Activated T-helper 17 cell treated with anti-CD3 and anti-CD28 coated beads, Interleukin-2, amount 50 U/mL, for 72 hours (primary cell): ENCODE measurements around the gene POLDIP2. TPM values are rescaled to one million over a fixed set of nuclear protein-coding genes. Genes with fewer than 3 reads are reported as not detected.

Experiments
- ATAC-seq: fragments of 150-1000 bp; cut with Tn5 transposase; replicated peaks from 2 replicates; pipeline ENCODE4 v1.10.0; 2021; ENCODE audit warnings: mild to moderate bottlenecking, moderate library complexity
- H3K27ac Mint-ChIP-seq: one replicate; pipeline ENCODE4 v1.8.0; 2022; ENCODE audit warnings: mixed read lengths
- H3K27me3 Mint-ChIP-seq: one replicate; pipeline ENCODE4 v1.8.0; 2022; ENCODE audit warnings: mixed read lengths
- H3K36me3 Mint-ChIP-seq: one replicate; pipeline ENCODE4 v1.8.0; 2022; ENCODE audit warnings: low read depth, mild to moderate bottlenecking, mixed read lengths
- H3K4me1 Mint-ChIP-seq: one replicate; pipeline ENCODE4 v1.8.0; 2022; ENCODE audit warnings: mixed read lengths
- H3K4me3 Mint-ChIP-seq: one replicate; pipeline ENCODE4 v1.8.0; 2022; ENCODE audit warnings: mild to moderate bottlenecking, mixed read lengths
- H3K9me3 Mint-ChIP-seq: one replicate; pipeline ENCODE4 v1.8.0; 2022; ENCODE audit warnings: mixed read lengths
- total RNA-seq, 2 donors: library from RNA; stranded (reverse); gene quantifications; one replicate each; pipeline ENCODE4 v1.2.3, GENCODE V29; 2022

POLDIP2 gene
- total RNA-seq, 2 donors from 2014 or later, result 48.9 to 109 TPM

DNA sequence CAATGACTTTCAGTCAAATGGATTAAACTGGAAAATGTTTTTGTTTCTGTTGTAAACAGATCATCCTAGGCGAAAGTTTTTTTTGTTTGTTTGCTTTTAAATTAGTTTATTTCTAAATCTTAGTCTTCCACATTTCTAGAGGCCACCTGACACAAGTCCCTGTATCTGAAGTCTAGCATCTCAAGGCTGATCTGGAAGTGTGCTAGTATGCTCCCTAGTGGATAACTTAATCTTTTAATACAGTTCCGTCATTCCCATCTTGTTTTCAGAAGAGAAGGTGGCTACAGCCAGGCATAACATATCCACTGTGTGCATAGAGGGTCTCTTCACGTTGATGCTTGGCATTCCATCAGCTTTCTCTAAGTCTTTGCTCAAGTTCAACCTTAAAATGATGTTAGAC lies 29.6 kb downstream of the POLDIP2 start:
- Mint-ChIP-seq H3K4me3 (peak overlapping the region; percentile 60), H3K27me3 (no peaks in the 10 kb centered on the region), H3K9me3 (no peaks in the 10 kb centered on the region), H3K27ac (peak overlapping the region; percentile 88), H3K4me1 (peaks cover 20% of the 10 kb centered on the region), H3K36me3 (peaks cover 64% of the 10 kb centered on the region)
- ATAC-seq, result no peak

- peaks cover 66% of the 10 kb centered on the region for H3K36me3 Mint-ChIP-seq
- H3K27me3 Mint-ChIP-seq, result no peaks in the 10 kb centered on the region
- peak overlapping the region; percentile 60 for H3K4me3 Mint-ChIP-seq
- H3K9me3 Mint-ChIP-seq, result no peaks in the 10 kb centered on the region
- ATAC-seq, result peak; percentile 100
- peak overlapping the region; percentile 88 for H3K27ac Mint-ChIP-seq
- peaks cover 16% of the 10 kb centered on the region for H3K4me1 Mint-ChIP-seq
These were observed 30.2 kb downstream of the POLDIP2 start for GRCh38 chr17:28327031-28327607.

GRCh38 chr17:28326114-28326513 lies 31.2 kb downstream of the POLDIP2 start:
- Mint-ChIP-seq H3K4me3 (no peak overlapping the region), H3K4me1 (peaks cover 18% of the 10 kb centered on the region), H3K27me3 (no peaks in the 10 kb centered on the region), H3K27ac (peak overlapping the region; percentile 88), H3K9me3 (no peaks in the 10 kb centered on the region), H3K36me3 (peaks cover 63% of the 10 kb centered on the region)
- ATAC-seq, result no peak

DNA sequence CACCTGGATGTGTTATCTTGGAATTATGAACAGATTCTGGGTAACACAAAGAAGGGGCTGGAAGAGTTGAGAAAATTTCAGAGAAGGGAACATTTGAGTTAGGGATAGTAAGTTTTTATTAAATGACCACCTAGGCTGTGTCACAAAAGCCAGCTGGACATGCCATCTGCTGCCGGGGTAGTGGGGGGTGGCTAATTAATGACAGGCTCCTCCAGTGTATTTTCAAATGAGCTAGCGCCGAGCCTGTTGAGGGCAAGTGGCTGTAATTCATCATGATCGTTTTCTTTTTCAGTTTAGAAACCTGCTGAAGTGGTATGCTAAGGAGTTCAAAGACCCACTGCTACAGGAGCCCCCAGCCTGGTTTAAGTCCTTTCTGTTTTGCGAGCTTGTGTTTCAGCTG lies 32.1 kb downstream of the POLDIP2 start:
- no peak overlapping the region for H3K4me3 Mint-ChIP-seq
- no peaks in the 10 kb centered on the region for H3K27me3 Mint-ChIP-seq
- peaks cover 27% of the 10 kb centered on the region for H3K4me1 Mint-ChIP-seq
- no peak for ATAC-seq
- H3K36me3 Mint-ChIP-seq, result peaks cover 69% of the 10 kb centered on the region
- H3K27ac Mint-ChIP-seq, result no peak overlapping the region
- no peaks in the 10 kb centered on the region for H3K9me3 Mint-ChIP-seq

DNA sequence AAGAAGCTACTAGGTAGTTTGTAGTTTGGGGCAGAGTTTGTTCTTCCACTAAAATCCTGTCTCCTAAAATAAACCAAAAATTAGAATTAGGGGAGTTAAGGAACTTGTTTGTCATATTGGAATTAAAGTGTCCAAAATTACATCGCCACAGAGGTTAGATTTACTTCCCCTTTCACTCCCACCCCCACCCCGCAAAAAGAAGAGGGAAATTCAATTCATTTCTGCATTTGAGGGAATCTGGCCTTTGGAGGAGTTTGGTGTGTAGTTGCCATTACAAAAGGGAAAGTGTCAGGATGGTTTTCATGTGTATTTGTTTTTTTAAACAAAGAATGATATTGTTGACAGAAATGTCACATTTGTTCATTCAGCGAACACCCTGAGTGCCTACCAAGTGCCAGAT lies 32.5 kb downstream of the POLDIP2 start:
- no peak for ATAC-seq
- H3K27me3 Mint-ChIP-seq, result no peaks in the 10 kb centered on the region
- peaks cover 31% of the 10 kb centered on the region for H3K4me1 Mint-ChIP-seq
- no peak overlapping the region for H3K27ac Mint-ChIP-seq
- H3K9me3 Mint-ChIP-seq, result no peaks in the 10 kb centered on the region
- peaks cover 73% of the 10 kb centered on the region for H3K36me3 Mint-ChIP-seq
- no peak overlapping the region for H3K4me3 Mint-ChIP-seq

- H3K27ac Mint-ChIP-seq, result no peak overlapping the region
- H3K9me3 Mint-ChIP-seq, result no peaks in the 10 kb centered on the region
- H3K27me3 Mint-ChIP-seq, result no peaks in the 10 kb centered on the region
- no peak for ATAC-seq
- H3K4me3 Mint-ChIP-seq, result no peak overlapping the region
- H3K36me3 Mint-ChIP-seq, result peaks cover 69% of the 10 kb centered on the region
- H3K4me1 Mint-ChIP-seq, result peaks cover 32% of the 10 kb centered on the region
These were observed 33.0 kb downstream of the POLDIP2 start for GRCh38 chr17:28324267-28324745.

- H3K4me3 Mint-ChIP-seq, result peak overlapping the region; percentile 89
- peaks cover 24% of the 10 kb centered on the region for H3K4me1 Mint-ChIP-seq
- no peak for ATAC-seq
- no peaks in the 10 kb centered on the region for H3K27me3 Mint-ChIP-seq
- H3K27ac Mint-ChIP-seq, result peak overlapping the region; percentile 79
- H3K36me3 Mint-ChIP-seq, result peaks cover 30% of the 10 kb centered on the region
- H3K9me3 Mint-ChIP-seq, result no peaks in the 10 kb centered on the region
These were observed 36.9 kb downstream of the POLDIP2 start for GRCh38 chr17:28320215-28321061.

- no peak for ATAC-seq
- peak overlapping the region; percentile 89 for H3K4me3 Mint-ChIP-seq
- H3K4me1 Mint-ChIP-seq, result peaks cover 24% of the 10 kb centered on the region
- H3K9me3 Mint-ChIP-seq, result no peaks in the 10 kb centered on the region
- H3K36me3 Mint-ChIP-seq, result peaks cover 24% of the 10 kb centered on the region
- H3K27me3 Mint-ChIP-seq, result no peaks in the 10 kb centered on the region
- peak overlapping the region; percentile 79 for H3K27ac Mint-ChIP-seq
These were observed 37.8 kb downstream of the POLDIP2 start for GRCh38 chr17:28319598-28319935.

GRCh38 chr17:28318759-28319597 lies 38.3 kb downstream of the POLDIP2 start, which contains the start of gene TMEM97:
TSS of gene TMEM97 (plus strand) at chr17:28319200. CDS start at chr17:28319240, 40 bp downstream.
- H3K27me3 Mint-ChIP-seq, result no peaks in the 10 kb centered on the region
- peak within 1 kb of the TSS; percentile 79 for H3K27ac Mint-ChIP-seq
- peaks cover 24% of the 10 kb centered on the region for H3K4me1 Mint-ChIP-seq
- ATAC-seq, result peak; percentile 99
- H3K9me3 Mint-ChIP-seq, result no peaks in the 10 kb centered on the region
- peak within 1 kb of the TSS; percentile 89 for H3K4me3 Mint-ChIP-seq
- peaks cover 24% of the 10 kb centered on the region for H3K36me3 Mint-ChIP-seq

DNA sequence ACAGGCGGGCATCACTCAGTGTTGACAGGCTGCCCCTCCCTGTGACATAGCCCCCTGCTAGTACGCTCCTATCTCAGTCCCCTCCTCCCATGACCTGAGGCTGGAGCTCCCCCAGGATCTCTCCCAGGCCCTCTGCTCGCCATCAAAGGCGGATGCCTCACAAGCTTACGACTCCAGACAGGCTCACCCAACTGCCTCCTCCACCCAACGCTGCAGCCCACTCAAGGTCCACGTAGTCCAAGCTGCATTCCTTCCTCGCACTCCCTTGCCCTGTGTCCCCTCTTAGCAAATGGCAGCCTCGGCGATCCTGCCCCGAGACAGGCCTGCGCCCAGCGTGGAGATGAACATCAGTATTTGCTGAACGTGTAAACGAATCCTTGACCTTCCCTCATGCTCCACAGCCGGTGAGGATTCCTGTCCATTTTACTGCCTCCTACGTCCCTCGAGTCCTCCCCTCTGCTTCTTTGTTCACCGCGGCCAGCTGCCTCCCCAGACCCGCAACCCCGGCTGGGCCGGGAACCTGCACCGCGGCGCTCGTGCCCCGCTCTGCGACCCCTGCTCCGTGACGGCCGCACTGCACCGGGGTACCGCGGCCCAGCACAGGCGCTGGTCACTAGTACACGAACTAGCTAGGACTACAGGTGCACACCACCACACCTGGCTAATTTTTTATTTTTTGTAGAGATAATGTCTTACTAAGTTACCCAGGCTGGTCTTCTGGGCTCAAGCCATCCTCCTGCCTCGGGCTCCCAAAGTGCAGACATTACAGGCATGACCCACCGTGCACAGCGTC lies 39.2 kb downstream of the POLDIP2 start:
- peak overlapping the region; percentile 79 for H3K27ac Mint-ChIP-seq
- H3K4me3 Mint-ChIP-seq, result peak overlapping the region; percentile 89
- ATAC-seq, result no peak
- H3K27me3 Mint-ChIP-seq, result no peaks in the 10 kb centered on the region
- H3K36me3 Mint-ChIP-seq, result peaks cover 24% of the 10 kb centered on the region
- peaks cover 24% of the 10 kb centered on the region for H3K4me1 Mint-ChIP-seq
- H3K9me3 Mint-ChIP-seq, result no peaks in the 10 kb centered on the region

- no peak for ATAC-seq
- H3K27ac Mint-ChIP-seq, result no peak overlapping the region
These were observed 40.0 kb downstream of the POLDIP2 start for GRCh38 chr17:28317099-28317965.

DNA sequence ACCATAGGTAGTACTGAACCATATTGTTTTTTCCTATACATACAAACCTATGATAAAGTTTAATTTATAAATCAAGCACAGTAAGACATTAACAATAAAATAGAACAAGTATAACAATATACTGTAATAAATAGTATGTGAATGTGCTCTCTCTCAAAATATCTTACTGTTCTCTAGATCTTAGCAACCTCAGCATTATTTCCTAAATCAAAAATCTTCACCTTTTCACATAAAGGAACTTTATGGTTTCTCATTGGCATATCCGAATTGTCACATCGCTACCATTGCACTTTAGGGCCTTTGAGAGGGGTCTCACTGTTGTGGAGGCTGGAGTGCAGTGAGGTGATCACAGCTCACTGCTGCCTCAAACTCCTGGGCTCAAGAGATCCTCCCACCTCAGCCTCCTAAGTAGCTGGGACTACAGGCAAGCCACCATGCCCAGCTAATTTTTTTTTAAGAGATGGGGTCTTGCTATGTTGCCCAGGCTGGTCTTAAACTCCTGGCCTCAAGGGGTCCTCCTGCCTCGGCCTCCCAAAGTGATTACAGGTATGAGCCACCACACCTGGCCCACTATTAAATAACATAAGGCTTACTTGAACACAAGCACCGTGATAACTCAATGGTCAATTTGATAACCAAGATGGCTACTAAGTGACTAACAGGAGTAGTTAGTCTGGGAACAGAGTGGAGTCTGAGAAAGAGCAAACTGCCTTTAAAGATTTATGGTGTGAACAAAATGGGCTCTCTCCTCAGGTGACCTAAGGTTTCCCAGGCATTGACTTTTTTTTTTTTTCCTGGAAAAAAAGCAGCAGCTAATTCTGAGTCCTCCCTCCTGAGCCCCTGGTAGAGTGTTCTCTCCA lies 41.3 kb downstream of the POLDIP2 start:
- Mint-ChIP-seq H3K27me3 (no peaks in the 10 kb centered on the region), H3K27ac (no peak overlapping the region), H3K4me3 (no peak overlapping the region), H3K36me3 (peaks cover 12% of the 10 kb centered on the region), H3K4me1 (peaks cover 20% of the 10 kb centered on the region), H3K9me3 (no peaks in the 10 kb centered on the region)
- ATAC-seq, result no peak

More at GRCh38 chr17:28317099-28317965, 40.0 kb downstream of the POLDIP2 start:
- Mint-ChIP-seq H3K36me3 (peaks cover 19% of the 10 kb centered on the region), H3K4me3 (peak overlapping the region; percentile 89), H3K27me3 (no peaks in the 10 kb centered on the region), H3K4me1 (peaks cover 24% of the 10 kb centered on the region), H3K9me3 (no peaks in the 10 kb centered on the region)
